22Rv1 (cell line): ENCODE measurements around the gene ALKBH5.

ENCODE experiments used
- CTCF ChIP-seq: fragments of 450-650 bp; IDR thresholded peaks from 2 replicates; pipeline ENCODE4 v1.5.1; 2017; ENCODE audit warnings: mild to moderate bottlenecking
- ZFX ChIP-seq: fragments of 450-650 bp; IDR thresholded peaks from 2 replicates; pipeline ENCODE4 v1.6.1; 2017; ENCODE audit warnings: antibody characterized with exemption, borderline replicate concordance

GRCh38 chr17:18172531-18173278 lies 10.9 kb upstream of the ALKBH5 start:
- TF ChIP-seq CTCF, result no peak
- TF ChIP-seq ZFX, result no peak
